DMS53 (cell line): Measurements from ENCODE around the gene UGT1A8.

Experiments used
- DNase-seq: peaks from one replicate; lab custom pipeline; 2025; lab: John Stamatoyannopoulos, UW

UGT1A8 gene

DNA sequence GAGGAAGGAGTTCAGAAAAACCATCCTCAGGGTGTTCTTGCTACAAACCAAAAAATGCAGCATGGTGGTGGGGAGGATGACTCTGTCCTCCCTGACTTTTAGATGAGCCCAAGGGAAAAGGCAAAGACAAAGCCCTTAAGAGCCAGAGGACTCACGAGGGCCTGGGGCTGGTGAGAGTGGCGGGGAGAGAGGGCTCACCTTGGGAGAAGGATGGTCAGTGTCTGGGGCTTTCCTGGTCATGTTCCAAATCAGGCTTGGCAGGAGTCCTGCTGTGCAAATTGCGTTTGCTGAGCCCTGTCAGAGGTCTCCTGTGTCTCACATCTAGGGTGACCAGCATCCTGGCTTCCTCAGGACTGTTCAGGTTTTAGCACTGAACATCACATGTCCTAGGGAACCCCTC, 147.3 kb downstream of the UGT1A8 start:
- no peak for DNase-seq

- no peak for DNase-seq
Observed at GRCh38 chr2:233766416-233766815, 149.0 kb downstream of the UGT1A8 start.

GRCh38 chr2:233768076-233768475, 150.6 kb downstream of the UGT1A8 start:
- DNase-seq, result peak; percentile 24

DNA sequence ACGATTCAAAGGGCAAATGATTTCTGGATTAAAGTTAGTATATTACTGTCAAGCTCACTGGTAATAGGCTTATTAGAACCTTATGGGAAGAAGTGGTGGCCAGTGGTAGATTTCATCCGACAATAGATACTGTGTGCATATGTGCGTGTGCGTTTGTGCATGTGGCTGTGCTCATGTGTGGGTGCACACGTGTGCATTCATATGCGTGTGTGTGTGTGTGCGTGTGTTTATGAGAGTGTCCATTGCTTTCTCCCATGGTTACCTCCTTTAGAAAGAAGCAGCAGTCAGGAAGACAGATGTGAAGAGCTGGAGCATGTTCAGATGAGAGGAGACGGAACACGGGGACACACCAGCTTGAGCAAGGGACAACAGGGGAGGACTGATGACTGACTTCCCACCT, 151.8 kb downstream of the UGT1A8 start:
- DNase-seq, result no peak

DNA sequence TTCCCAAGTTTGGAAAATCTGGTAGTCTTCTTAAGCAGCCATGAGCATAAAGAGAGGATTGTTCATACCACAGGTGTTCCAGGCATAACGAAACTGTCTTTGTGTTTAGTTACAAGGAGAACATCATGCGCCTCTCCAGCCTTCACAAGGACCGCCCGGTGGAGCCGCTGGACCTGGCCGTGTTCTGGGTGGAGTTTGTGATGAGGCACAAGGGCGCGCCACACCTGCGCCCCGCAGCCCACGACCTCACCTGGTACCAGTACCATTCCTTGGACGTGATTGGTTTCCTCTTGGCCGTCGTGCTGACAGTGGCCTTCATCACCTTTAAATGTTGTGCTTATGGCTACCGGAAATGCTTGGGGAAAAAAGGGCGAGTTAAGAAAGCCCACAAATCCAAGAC, 154.7 kb downstream of the UGT1A8 start:
- DNase-seq, result no peak

GRCh38 chr2:233772583-233772982, 155.2 kb downstream of the UGT1A8 start:
- no peak for DNase-seq

DNA sequence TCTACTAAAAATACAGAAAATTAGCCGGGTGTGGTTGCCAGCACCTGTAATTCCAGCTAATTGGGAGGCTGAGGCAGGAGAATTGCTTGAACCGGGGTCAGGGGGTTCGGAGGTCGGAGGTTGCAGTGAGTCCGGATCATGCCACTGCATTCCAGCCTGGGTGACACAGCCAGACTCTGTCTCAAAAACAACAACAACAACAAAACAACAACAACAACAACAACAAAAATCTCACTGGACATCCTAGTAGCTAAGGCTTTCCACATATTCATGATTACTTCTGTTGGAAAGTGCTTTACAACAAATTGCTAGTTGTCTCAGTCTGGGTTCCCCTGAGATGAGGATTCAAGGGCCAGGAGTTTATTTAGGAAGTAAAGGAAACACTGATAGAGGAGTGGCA, 156.4 kb downstream of the UGT1A8 start:
- no peak for DNase-seq

- no peak for DNase-seq
Observed at GRCh38 chr2:233775414-233775813, 158.0 kb downstream of the UGT1A8 start.

DNA sequence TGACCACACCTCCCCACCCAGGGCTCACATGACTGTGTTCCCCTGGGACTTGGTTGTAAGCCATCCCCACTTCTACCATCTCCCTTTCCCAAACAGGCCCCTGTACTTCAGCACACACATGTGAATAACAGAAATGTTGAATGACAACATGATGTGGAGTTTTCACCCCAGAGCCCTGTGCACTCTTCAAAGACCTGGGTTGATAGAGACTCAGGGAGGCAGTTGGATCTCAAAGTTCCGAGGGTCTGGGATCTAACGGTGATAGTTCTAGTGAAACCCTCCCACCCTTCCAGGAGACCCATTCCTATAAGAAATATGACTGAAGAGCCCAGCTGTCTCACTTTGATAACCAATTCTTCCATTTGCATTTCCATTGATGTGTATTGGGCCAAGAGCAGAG, 160.6 kb downstream of the UGT1A8 start, which contains the start of gene MROH2A:
Gene MROH2A, plus strand, starts transcription at position 301 of the 400 bp plus-strand sequence. CDS start 1,029 bp downstream, outside the sequence.
- no peak for DNase-seq

DNA sequence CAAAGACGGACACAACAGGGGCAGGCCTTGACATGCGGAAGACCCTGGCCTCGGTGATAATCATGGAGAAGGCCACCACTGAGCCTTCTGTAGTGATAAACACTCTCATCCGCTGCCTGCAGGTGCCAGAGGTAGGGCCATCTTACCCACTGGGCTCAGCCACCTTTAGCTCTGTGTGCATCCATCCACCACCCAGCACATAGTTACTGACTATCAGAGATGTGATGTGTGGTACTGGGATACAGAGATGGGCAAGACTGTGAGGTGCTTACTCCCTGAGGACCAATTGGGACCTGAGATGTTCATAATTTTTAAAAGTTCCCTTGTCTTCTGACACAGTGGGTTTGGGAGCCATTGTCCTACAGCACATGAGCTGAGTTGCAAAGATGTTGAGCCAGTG, 162.3 kb downstream of the UGT1A8 start:
- no peak for DNase-seq

GRCh38 chr2:233780771-233781170, 163.3 kb downstream of the UGT1A8 start:
- DNase-seq, result no peak

- DNase-seq, result no peak
Observed at GRCh38 chr2:233789554-233789953, 172.1 kb downstream of the UGT1A8 start.

- no peak for DNase-seq
Observed at GRCh38 chr2:233791151-233791882, 173.9 kb downstream of the UGT1A8 start.

DNA sequence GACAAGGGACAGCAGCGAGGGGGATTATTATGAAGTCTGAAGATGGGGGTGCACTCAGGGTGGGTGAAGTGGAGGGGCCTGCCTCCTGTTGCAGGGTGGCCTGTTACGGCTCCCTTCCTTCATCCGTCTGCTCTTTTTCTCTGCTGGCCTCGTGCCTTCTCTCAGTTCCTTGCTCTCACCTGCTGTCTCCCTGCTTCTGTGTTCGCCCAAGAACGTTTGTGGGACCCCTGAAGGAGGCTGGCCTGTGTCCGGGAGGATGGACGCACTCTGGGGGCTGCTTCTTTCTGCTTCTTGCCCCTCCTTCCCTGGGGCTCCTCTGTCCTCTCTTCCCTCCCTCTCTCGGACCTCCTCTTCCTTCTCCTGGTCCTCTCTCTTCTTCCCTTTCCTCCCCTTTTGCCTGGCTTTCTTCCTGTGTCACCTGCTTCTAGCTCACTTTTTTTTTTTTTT, 174.5 kb downstream of the UGT1A8 start:
- DNase-seq, result peak; percentile 42

- peak; percentile 23 for DNase-seq
Observed at GRCh38 chr2:233792720-233793119, 175.3 kb downstream of the UGT1A8 start.

- DNase-seq, result peak; percentile 8
Observed at GRCh38 chr2:233793465-233794127, 176.2 kb downstream of the UGT1A8 start.

GRCh38 chr2:233794128-233794658, 176.8 kb downstream of the UGT1A8 start:
- DNase-seq, result no peak

DNA sequence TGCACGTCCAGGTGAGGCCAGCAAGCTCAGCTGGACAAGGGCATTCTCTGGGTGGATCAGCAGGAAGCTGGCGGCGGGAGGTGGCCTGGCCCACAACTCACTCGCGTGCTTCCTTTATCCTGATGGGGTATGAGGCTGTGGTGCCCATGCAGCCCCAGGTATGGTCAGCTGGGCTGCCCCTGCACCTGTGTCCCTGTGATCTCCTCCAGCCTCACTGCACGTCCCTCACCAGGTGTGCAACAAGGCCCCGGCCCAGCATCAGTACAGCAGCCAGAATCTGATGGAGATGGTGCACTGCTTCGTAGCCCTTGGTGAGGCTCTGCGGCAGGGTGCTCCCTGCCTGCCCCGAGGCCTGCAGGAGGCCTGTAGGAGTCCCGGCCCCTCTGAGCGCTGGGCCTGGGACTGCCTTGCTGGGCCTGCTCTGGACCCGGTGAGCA, 178.3 kb downstream of the UGT1A8 start:
- DNase-seq, result no peak

DNA sequence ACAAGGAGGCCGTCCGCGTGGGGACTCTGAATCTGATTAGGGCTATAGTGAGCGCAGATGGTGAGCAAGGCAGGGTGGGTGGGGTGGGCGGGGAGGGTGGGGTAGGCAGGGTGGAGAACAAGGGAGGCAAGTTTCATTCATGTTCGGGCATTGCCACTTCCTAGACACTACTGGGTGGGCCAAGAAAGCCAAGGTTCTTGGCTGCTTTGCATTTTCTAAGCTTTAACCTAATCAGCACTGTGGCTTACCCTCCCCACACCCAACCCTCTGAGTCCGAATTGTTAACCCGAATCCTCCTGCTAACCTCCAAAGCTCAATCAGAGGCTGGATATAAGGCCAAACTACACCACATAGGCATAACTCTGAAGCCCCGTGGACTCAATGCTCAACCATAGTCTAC, 178.8 kb downstream of the UGT1A8 start:
- DNase-seq, result no peak

DNA sequence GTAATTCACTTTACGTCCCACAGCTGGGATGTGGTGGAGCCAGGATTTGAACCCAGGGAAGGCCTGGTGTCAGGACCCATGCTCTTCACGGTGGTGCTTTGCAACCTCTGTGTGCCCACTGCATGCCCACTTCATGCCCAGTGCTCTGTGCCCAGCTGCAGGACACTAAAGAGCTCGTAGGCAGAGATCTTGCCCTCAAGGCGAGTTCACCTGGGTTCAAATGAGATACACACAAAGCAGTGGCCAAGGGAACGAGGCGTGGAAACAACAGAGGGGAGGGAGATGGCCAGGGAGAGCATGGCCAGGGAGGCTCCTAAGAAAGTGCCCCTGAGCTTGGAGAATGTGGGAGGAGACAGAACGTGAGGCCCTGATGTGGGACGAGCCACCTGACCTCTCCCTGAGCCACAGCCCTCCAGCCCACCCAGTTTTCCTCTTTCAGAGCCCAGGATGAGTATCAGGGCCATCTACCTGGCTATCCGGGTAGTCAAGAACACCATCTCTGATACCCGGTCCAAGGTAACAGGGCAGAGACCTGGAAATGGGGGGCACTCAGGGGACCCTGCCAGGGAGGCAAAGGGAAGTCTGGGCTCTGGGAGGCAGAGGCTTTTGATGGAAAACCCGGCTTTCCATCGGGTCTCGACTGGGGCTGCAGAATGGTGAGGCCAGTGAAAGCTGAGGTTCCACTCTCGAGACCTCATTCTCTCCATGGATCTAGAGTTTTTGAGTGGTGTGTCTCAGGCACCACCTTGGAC, 181.1 kb downstream of the UGT1A8 start:
- DNase-seq, result no peak

- DNase-seq, result no peak
Observed at GRCh38 chr2:233799087-233799665, 181.7 kb downstream of the UGT1A8 start.

- DNase-seq, result no peak
Observed at GRCh38 chr2:233799716-233800115, 182.3 kb downstream of the UGT1A8 start.
